Measurements from ENCODE around the gene ESYT2. TPM values are rescaled to one million over a fixed set of nuclear protein-coding genes. Genes with fewer than 3 reads are reported as not detected.
"Not testable (repeated sequence)": the region's sequence is repeated elsewhere in the genome, so short reads cannot be mapped to it uniquely, and the experiment has no call there.

The ESYT2 gene
- total and polyA plus RNA-seq, 7 donors: 27.5 to 63.4 (median 44.0) TPM

DNA sequence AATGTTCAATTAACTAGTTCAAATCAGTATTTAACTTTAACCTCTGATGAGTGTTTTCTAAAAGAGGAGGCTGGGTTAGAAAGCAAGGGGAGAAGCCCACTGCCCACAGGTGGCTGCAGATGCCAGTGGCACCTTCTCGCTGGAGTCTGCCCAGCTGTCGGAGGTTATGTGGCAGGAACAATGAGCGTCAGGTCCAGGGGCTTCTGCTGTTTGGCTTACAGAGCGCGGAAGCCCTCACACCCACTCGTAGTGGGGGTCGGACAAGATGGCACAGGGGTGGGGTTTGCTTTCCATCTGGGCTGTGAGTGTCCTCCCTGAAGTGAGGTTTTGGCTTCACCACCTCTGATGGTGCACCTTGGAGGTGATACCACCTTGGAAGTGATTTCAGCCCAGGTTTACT is 35.5 kb upstream of the ESYT2 start:
- intact Hi-C loops (cut with DNase I): loop anchor here (5.0 to 10.0 kb wide), 3 partner anchors 38 to 83 kb away; partner anchors contain the start of gene ESYT2 (in 1 of the 2)
- ATAC-seq (no peak), DNase-seq (no peak)
- no peak overlapping the region for H3K4me3 ChIP-seq
- 89 to 93% (median 90%) methylated on average over 7 of the region's 7 CpGs for WGBS, 3 donors
- no peaks in the 10 kb centered on the region for H3K27me3 ChIP-seq (ENCODE audit: insufficient read depth in 3 of 3, low read length in 2 of 3)
- H3K36me3 ChIP-seq (ENCODE audit: insufficient read depth in 1 of 2, low read depth in 1 of 2): peaks cover 0 to 2% of the 10 kb centered on the region in 2 donors
- peaks cover 12% of the 10 kb centered on the region for H3K4me1 ChIP-seq
- peak overlapping the region; percentile 86 for H3K27ac ChIP-seq
- no peaks in the 10 kb centered on the region for H3K9me3 ChIP-seq
- no peak for TF ChIP-seq CTCF (IDR thresholded peaks at IDR 0.05)

DNA sequence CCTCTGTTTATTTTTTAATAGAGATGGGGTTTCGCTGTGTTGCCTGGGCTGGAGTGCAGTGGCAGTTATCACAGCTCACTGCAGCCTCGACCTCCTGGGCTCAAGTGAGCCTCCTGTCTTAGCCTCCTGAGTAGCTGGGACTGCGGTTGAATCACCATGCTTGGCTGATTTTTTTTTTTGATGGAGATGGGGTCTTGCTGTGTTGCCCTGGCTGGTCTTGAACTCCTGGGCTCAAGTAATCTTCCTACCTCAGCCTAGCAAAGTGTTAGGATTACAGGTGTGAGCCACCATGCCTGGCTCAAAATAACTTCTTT is 35.2 kb upstream of the ESYT2 start:
- Histone ChIP-seq H3K9me3 (no peaks in the 10 kb centered on the region), H3K4me3 (peak overlapping the region; percentile 63), H3K4me1 (peaks cover 15% of the 10 kb centered on the region), H3K27me3 (ENCODE audit: insufficient read depth in 3 of 3, low read length in 2 of 3) (no peaks in the 10 kb centered on the region), H3K36me3 (ENCODE audit: insufficient read depth in 1 of 2, low read depth in 1 of 2) (peaks cover 0 to 2% of the 10 kb centered on the region in 2 donors), H3K27ac (peak overlapping the region; percentile 86)
- 78 to 82% (median 80%) methylated on average over 3 of the region's 3 CpGs for WGBS, 3 donors
- DNase-seq (no peak), ATAC-seq (peak in 2 of 4 donors; percentile 2 to 24)
- intact Hi-C loops (cut with DNase I): loop anchor here (5.0 to 10.0 kb wide), 3 partner anchors 37 to 82 kb away; partner anchors contain the start of gene ESYT2 (in 1 of the 2)
- no peak for TF ChIP-seq CTCF (IDR thresholded peaks at IDR 0.05)

GRCh38 chr7:158863611-158864506 is 34.5 kb upstream of the ESYT2 start:
- peaks cover 16% of the 10 kb centered on the region for H3K4me1 ChIP-seq
- WGBS, 3 donors: 3 to 6% (median 4%) methylated on average over 32 to 45 of the region's 45 CpGs

GRCh38 chr7:158862985-158863610 is 33.8 kb upstream of the ESYT2 start:
- H3K9me3 ChIP-seq; H3K36me3 ChIP-seq (ENCODE audit: insufficient read depth in 1 of 2, low read depth in 1 of 2); H3K27me3 ChIP-seq (ENCODE audit: insufficient read depth in 3 of 3, low read length in 2 of 3): not testable (repeated sequence)
- Histone ChIP-seq H3K4me3 (peak overlapping the region; percentile 63), H3K27ac (peak overlapping the region; percentile 86), H3K4me1 (peaks cover 19% of the 10 kb centered on the region)
- peak in 1 of 2 donors; percentile 57 for DNase-seq
- ATAC-seq: peak in 3 of 4 donors; percentile 11 to 21 (median 19)
- WGBS, 3 donors: 66 to 71% (median 68%) methylated on average over 12 to 13 of the region's 13 CpGs
- intact Hi-C loops (cut with DNase I): loop anchor here (5.0 to 10.0 kb wide), 3 partner anchors 36 to 81 kb away; partner anchors contain the start of gene ESYT2 (in 1 of the 2)

More at GRCh38 chr7:158863611-158864506, 34.5 kb upstream of the ESYT2 start:
- intact Hi-C loops (cut with DNase I): loop anchor here (5.0 to 10.0 kb wide), 3 partner anchors 37 to 82 kb away; partner anchors contain the start of gene ESYT2 (in 1 of the 2)
- no peaks in the 10 kb centered on the region for H3K9me3 ChIP-seq
- H3K4me3 ChIP-seq: peak overlapping the region; percentile 63
- peaks cover 0 to 6% of the 10 kb centered on the region in 2 donors for H3K36me3 ChIP-seq (ENCODE audit: insufficient read depth in 1 of 2, low read depth in 1 of 2)
- ATAC-seq (peak; percentile 80 to 87 (median 84)), DNase-seq (peak; percentile 76 to 91)
- TF ChIP-seq CTCF (IDR thresholded peaks at IDR 0.05): no peak
- H3K27me3 ChIP-seq (ENCODE audit: insufficient read depth in 3 of 3, low read length in 2 of 3): no peaks in the 10 kb centered on the region
- peak overlapping the region; percentile 86 for H3K27ac ChIP-seq

All from psoas muscle (tissue), 8 donors.